Kidney capillary endothelial cell (primary cell): ENCODE results near the gene CEACAM16.
"Not testable (repeated sequence)": the region's sequence is repeated elsewhere in the genome, so short reads cannot be mapped to it uniquely, and the experiment has no call there.

Experiments
- DNase-seq: peaks from one replicate; pipeline ENCODE4 v3.0.0-alpha.2; 2018; ENCODE audit warnings: low spot score

CEACAM16 gene

DNA sequence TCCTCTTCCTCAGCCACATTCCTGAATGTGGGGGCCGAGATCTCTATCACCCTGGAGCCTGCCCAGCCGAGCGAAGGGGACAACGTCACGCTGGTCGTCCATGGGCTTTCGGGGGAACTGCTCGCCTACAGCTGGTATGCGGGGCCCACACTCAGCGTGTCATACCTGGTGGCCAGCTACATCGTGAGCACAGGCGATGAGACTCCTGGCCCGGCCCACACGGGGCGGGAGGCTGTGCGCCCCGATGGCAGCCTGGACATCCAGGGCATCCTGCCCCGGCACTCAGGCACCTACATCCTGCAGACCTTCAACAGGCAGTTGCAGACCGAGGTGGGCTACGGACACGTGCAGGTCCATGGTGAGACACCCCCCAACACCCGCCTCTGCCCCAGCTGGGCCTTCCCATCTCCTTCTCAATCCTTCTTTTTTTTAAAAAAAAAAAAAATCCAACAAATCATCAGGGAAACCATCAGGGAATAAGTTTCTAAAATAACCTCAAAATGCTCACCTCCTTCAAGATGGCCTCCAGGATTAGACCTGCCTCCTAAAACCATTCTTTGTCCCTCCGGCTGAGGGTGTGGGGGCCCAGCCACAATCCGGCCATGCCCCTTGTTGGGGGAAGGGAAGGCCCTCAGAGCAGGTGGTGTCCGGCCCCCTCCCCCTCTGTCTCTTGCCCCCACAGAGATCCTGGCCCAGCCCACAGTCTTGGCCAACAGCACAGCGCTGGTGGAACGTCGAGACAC lies 4.6 kb downstream of the CEACAM16 start:
- no peak for DNase-seq

DNA sequence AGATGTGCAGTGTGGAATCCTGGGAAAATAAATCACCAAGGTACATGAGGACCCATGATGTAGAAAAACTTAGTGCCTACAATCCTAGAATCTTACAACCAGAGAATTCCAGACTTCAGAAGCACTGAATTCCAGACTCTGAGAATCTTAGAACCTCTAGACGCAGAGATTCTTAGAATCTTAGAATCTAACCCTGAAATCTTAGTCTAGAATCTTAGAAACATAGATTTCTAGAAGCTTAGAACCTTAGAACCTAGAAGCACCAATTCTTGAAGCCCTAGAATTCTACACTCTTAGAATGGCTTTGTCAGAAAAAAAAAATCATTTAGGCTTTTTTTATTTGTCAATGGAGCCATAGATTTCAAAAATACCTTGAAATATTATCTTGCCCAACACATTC lies 6.0 kb downstream of the CEACAM16 start:
- DNase-seq, result no peak

DNA sequence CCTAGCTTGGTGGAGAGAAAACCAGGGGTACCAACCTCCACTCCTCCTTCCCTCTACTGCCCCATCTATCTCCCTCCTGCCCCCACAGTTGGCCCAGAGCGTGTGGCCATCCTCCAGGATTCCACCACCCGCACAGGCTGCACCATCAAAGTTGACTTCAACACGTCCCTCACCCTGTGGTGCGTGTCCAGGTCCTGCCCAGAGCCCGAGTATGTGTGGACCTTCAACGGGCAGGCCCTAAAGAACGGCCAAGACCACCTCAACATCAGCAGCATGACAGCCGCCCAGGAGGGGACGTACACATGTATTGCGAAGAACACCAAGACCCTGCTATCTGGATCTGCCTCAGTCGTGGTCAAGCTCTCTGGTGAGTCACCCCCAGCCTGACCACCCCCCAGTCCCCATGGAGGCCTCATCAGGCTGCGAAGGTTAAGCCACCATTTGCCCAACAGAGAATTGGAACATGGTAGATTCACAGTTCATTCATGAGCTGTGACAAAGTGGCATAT lies 6.6 kb downstream of the CEACAM16 start:
- DNase-seq, result no peak

DNA sequence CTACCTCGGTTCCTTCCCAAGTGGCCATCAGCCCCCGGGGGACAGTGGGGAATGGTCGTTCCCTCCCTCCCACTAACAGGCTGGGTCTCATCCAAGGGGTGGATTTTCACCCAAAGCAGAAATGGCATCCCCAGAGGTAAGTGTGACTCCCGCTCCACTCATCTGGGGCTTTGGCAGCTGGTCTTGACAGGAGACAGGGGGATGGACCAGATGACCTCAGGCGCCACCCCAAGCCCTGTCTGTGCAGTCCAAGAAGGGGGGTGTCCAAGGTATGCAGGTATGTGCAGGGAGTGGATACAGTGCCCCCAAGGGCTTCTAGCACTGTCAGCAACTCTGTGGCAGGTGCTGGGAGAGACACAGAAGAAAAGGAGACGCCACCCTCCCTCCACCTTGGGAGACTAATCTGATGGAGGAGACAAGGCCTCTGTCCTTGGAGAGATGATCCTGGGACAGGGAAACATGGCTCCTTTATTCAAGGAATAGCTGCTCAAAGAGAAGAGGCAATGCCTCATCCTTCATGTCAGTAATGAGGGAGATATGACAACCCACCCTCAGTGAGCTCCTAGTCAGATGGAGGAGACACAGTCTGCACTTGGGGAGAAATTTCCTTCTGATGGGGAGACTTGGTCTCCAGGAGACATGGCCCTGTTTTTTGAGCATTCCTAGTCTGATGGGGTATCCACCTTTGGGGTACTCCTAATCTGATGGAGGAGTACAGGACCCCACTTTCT lies 7.7 kb downstream of the CEACAM16 start:
- no peak for DNase-seq

DNA sequence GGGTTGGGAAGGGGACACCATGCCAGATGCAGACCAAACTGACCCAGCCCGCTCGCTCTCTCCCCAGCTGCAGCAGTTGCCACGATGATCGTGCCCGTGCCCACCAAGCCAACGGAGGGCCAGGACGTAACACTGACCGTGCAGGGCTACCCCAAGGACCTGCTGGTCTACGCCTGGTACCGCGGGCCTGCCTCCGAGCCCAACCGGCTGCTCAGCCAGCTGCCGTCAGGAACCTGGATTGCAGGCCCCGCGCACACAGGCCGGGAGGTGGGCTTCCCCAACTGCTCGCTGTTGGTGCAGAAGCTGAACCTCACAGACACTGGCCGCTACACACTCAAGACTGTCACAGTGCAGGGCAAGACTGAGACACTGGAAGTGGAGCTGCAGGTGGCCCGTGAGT lies 8.8 kb downstream of the CEACAM16 start:
- no peak for DNase-seq

DNA sequence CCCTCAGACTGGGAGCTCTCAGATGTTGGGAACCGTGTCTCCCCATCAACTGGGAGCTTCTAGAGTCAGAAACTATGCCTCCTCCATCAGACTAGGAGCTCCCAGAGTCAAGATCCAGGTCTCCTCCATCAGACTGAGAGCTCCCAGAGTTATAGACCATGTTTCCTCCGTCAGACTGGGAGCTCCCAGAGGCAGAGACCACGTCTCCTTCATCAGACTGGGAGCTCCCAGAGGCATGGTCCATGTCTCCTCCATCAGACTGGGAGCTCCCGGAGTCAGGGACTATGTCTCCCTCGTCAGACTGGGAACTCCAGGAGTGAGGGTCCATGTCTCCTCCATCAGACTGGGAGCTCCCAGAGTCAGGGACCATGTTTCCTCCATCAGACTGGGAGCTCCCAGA lies 10.0 kb downstream of the CEACAM16 start:
- no peak for DNase-seq

DNA sequence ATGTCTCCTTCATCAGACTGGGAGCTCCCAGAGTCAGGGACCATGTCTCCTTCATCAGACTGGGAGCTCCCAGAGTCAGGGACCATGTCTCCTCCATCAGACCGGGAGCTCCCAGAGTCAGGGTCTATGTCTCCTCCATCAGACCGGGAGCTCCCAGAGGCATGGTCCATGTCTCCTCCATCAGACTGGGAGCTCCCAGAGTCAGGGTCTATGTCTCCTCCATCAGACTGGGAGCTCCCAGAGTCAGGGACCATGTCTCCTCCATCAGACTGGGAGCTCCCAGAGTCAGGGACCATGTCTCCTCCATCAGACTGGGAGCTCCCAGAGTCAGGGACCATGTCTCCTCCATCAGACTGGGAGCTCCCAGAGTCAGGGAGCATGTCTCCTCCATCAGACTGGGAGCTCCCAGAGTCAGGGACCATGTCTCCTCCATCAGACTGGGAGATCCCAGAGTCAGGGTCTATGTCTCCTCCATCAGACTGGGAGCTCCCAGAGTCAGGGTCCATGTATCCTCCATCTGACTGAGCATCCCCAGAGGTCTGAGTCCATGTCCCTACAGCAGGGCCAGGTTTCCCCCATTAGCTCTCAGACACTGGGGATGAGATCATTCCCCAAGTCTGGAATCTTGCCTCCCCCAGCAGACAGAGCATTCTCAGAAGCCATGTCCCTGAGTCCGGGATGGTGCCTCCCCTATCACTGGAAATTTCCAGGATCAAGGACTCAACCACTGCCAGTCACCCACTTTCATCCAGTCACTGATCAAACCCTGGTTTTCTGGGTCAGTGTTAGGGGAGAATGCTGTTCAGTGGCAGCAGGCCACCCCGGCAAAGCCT lies 10.7 kb downstream of the CEACAM16 start:
- DNase-seq, result not testable (repeated sequence)

DNA sequence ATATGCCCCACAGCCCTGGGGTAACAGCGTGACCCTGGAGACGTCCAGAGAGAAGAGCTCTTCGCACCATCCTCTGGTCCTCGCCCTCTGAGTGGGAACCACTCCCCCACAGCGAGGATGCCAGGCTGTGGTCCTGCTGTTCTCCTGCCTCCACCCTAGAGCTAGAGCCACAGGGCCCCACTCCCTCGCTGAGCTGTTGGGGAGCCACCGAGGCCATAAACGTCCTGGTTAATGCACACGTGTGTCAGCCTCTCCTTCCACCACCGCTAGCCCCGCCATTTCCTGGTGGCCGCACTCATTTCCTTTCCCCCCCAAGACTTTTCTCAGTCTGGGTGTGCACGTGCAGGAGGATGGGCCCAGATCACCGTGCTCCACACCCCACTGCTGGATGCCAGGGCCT lies 11.5 kb downstream of the CEACAM16 start:
- no peak for DNase-seq

DNA sequence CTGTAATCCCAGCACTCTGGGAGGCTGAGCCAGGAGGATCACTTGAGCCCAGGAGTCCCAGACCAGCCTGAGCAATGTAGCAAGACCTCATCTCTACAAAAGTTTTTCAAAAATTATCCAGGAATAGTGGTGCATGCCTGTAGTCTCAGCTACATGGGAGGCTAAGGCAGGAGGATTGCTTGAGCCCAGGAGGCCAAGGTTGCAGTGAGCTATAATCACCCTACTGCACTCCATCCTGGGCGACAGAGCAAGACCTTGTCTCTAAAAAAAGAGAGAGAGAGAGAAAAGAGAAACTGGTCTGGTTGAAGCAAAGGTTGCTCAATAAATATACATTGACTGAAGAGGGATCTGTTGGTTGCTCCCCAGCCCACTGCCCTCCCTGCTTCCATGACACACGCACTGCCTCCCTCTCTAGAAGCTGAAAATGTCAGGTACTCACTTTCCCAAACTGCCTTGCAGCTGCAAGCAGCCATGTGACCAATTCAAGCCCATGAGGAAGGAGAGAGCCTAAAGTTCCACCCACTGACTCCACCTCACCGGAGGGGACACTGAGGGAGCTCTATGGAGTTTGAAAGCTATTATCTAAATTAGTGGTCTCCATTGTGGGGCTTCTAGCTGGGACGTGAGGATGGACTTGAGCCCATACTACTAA lies 14.0 kb downstream of the CEACAM16 start:
- no peak for DNase-seq

DNA sequence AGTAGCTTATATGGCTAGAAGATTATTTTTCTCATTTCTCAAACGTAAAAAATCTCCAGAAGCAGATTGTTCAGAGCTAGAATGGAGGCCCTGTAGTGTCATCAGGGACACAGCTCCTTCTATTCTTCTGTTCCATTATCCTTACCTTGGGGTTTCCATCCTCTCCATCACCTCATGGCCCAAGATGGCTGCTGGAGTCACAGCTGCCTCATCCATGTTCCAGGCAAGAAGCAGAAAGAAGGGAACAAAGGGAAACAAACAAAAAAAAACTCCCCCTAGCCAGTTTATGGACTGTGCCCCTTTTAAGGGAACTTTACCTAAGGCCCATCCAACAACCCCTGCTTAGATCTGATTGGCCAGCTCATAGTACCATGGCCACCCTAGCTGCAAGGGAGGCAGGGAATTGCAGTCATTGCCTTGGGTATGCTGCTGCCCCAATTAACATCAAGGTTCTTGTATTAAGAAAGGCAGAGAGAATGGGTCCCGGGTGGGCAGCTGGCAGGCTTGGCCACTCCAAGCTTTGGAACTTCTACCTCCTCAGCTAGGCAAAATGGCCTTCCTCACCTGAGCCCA lies 15.7 kb downstream of the CEACAM16 start:
- no peak for DNase-seq

DNA sequence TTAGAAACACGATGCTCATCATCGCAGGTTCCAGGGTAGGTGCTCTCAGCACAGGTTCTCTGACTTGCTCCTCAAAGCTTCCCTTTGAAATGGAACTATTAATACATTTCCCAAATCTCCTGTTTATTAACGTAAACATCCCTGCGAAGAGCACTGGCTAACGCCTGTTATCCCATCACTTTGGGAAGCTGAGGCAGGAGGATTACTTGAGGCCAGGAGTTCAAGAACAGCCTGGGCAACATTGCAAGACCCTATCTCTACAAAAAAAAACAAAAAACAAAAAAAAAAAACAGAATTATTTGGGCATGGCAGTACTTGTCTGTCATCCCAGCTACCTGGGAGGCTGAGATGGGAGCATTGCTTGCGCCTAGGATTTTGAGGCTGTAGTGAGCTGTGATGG lies 18.7 kb downstream of the CEACAM16 start:
- DNase-seq, result no peak

DNA sequence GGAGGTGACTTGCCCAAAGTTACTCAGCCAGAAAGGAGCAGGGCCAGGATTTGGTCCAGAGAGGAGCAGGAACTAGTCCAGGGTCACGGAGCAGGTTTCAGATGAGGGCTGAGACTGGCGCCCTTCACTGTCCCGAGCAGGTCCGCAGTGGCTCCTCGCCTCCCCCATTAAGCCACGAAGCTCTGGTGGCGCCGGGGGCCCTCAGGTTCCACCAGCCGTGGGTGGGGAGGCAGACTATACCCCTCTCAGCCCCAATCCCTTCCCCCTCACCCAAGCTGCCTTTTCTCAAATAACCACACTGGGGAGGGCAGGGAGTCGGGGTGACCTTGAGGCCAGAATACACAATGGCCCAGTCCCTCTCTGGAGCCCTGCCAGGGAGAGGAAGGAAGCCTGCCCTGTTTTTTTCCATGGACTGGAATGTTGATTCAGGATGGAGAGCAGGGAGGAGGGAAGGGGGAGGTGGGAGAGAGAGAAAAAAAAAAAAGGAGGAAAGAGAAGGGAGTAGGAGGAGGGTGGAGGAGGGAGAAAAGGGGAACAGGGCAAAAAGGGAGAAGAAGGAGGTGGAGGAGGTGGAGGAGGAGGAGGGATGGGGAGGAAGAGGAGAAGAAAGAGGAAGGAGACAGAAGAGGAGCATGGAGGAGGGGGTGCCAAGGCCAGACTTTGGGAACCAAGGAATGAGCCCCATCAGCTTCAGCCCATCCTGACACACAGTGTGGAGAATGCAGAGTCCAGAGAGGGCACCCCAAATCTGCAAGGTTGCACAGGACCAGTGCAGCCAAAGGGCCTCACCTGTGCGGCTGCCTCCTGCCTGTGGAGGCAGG lies 19.7 kb downstream of the CEACAM16 start:
- DNase-seq, result peak; percentile 94

DNA sequence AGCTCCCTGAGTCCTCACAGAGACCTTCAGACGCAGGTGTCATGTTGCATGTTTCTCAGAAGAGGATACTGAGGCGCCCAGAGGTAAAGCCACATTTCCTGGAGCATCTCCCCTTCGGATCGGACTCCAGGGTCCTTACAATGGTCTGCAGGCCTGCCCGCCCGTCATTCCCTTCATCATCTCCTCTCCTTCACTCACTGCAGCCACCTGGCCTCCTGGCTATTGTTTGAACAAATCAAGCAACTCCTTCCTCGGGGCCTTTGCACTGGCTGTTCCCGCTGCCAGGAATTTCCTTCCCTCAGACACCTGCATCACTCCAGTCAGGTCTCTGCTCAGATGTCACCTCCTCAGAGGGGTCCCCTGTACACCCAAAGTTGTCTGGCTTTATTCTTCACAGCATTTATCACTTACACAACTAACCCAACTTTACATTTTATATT lies 20.3 kb downstream of the CEACAM16 start:
- DNase-seq, result no peak

DNA sequence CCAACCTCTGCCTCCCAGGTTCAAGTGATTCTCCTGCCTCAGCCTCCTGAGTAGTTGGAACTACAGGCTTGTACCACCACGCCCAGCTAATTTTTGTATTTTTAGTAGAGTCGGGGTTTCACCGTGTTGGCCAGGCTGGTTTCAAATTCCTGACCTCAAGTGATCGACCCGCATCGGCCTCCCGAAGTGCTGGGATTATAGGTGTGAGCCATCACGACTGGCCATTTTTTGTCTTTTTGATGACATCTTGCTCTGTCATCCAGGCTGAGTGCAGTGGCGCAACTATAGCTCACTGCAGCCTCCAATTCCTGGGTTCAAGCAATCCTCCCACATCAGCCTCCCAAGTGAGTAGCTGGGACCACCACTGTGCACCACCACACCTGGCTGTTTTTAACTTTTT lies 21.4 kb downstream of the CEACAM16 start:
- not testable (repeated sequence) for DNase-seq

DNA sequence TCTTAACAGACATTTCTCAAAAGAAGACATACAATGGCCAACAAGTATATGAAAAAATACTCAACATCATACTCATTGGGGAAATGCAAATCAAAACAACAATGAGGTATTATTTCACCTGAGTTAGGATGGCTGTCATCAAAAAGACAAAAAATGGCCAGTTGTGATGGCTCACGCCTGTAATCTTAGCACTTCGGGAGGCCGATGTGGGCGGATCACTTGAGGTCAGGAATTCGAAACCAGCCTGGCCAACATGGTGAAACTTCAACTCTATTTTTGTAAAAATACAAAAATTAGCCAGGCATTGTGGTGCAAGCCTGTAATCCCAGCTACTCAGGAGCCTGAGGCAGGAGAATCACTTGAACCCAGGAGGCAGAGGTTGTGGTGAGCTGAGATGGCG lies 22.0 kb downstream of the CEACAM16 start:
- DNase-seq, result no peak

DNA sequence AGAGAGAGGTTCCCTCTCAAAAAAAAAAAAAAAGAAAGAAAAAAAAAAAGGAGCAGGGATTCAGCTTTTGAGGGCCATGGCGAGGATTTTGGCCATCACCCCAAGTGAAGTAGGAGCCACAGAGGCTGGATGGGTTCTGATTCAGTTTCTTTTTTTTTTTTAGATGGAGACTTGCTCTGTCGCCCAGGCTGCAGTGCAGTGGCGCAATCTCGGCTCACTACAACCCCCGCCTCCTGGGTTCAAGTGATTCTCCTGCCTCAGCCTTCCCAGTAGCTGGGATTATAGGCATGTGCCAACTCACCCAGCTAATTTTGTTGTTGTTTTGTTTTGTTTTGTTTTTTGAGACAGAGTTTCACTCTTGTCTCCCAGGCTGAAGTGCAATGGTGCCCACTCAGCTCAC lies 22.4 kb downstream of the CEACAM16 start:
- not testable (repeated sequence) for DNase-seq

DNA sequence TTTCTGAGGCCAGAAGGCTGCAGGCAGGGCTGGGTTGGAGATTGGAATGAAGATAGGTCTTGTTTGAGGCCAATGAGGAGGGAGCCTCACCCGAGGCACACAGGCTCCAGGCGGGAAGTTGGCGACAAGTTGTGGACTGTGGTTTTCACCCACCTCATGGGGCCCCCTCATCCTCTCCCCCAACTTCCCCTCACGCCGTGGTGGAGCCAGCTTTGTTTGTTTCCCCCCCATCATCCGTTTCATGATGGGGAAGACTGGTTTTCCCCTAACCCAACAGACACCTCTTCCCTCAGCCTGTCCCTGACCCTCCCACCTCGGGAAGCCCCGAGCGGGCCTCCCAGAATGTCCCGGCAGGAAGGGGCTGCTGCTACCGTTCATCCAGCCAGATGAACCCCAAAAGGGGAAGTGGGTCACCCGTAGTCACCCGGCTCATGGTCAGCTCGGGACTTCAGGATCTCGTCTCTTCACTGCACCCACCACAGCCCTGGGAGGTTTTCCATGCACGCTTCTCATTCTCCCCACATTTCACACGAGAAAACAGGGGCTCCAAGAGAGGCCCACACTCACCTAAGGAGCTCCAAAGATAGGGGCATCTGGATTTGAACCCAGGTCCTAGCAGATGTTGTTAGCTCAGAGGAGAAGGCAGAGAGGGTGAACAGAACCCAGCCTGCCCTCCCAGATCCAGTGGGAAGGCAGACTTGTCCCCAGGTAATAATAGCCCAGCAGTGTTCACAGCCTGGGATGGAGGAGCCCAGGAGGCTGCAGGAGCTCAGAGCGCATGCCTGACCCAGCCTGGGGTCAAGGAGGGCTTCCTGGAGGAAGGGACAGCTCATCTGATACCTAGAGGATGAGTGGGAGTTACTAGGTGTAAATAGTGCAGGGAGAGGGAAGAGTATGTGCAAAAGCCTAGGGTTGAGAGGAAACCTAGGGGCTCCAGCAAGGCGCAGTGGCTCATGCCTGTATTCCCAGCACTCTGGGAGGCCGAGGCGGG lies 23.5 kb downstream of the CEACAM16 start:
- peak; percentile 38 for DNase-seq

DNA sequence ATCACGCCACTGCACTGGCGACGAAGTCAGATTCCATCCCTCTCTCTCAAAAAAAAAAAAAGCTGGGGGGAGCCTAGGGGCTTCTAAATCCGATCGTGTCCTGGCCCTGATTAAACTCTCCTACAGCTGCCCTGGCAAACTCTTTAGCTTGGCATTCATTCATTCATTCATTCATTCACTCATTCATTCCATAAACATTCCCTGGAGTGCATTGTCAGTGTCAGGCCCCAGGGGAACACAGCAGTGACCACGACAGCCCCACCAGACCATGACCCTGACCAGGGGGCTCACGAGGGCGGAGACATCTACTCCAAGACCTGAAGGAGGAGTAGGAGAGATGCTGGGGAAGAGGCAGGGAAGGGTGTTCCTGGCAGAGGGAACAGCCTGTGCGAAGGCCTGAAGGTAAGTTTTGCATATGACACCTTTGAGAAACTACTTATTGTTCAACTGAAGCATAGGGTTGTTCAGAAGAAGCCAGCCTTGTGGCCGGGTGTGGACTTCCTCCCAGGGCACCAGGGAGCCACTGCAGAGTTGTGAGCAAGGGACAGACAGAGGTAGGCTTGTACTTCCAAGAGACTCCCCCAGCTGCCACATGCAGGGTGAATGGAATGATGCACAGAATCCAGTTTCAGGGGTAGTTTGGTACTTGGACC lies 24.5 kb downstream of the CEACAM16 start:
- no peak for DNase-seq

DNA sequence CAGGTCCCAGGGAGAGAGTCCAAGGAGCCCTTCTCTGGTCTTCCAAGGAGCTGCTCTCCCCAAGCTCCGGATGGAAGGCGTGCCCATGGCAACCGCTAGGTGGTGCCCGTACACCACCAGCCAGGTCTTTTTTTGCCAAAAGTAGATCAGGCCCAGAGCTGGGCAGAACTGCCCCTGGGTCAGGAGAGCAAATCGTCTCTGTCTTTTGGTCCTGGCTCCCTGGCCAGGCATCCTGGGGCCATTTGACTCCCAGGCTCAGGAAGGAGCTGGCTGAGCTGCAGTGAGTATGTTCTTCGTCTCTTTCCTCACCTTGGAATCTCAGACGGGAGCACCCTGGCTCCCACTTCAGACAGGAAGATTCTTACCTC lies 25.0 kb downstream of the CEACAM16 start:
- peak; percentile 79 for DNase-seq
